AG10803 (cell line): ENCODE measurements around the gene TEX26.
"Not testable (repeated sequence)": the region's sequence is repeated elsewhere in the genome, so short reads cannot be mapped to it uniquely, and the experiment has no call there.

Experiments
- DNase-seq: peaks from one replicate; pipeline ENCODE4 v3.0.0; 2010; ENCODE audit warnings: low read depth
- H3K4me3 ChIP-seq: 2 replicates; pipeline ENCODE4 v1.5.1; 2011; ENCODE audit warnings: mild to moderate bottlenecking, low read length, control low read depth
- TF ChIP-seq, protein P1 (sequence below): conservative IDR thresholded peaks from 2 replicates; pipeline ENCODE4 v1.5.1; 2011; ENCODE audit warnings: mild to moderate bottlenecking, low read length, control low read depth, inconsistent platforms

Gene TEX26

DNA sequence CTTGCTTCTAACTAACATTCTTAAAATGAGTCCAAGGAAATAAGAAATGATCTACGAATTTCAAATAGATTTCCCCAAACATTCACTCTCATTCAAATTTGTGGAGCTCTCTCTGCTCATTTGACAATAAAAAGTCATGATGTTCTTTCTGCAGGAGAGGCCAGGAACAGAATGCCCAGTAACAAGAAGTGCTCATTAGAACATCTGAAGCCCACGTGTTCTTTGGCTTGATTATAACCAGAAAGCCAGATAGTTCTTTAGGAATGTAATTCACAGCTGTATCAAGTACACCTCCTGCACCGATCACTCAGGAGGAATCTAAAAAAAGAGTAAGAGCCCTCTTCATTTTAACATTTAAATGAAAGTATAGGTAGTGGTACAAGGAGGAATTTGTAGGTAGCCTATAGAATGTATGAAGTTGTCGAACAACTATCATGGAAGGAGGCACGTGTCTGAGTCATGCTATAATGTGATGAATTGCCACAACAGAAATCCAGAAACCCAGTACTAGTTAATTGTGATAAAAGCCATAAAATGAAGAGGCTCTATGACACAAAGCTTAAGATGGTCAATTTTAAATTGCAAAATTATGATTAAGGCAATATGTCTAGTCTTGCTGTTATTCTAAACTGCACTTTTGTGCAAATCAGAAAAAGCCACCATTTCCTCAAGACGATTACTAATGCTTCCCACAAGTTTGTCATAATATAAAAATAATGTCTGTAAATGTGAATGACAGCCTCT lies 13.6 kb upstream of the TEX26 start:
- H3K4me3 ChIP-seq = no peak overlapping the region
- TF ChIP-seq, protein P1, sequence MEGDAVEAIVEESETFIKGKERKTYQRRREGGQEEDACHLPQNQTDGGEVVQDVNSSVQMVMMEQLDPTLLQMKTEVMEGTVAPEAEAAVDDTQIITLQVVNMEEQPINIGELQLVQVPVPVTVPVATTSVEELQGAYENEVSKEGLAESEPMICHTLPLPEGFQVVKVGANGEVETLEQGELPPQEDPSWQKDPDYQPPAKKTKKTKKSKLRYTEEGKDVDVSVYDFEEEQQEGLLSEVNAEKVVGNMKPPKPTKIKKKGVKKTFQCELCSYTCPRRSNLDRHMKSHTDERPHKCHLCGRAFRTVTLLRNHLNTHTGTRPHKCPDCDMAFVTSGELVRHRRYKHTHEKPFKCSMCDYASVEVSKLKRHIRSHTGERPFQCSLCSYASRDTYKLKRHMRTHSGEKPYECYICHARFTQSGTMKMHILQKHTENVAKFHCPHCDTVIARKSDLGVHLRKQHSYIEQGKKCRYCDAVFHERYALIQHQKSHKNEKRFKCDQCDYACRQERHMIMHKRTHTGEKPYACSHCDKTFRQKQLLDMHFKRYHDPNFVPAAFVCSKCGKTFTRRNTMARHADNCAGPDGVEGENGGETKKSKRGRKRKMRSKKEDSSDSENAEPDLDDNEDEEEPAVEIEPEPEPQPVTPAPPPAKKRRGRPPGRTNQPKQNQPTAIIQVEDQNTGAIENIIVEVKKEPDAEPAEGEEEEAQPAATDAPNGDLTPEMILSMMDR = no peak
- peak; percentile 60 for DNase-seq

DNA sequence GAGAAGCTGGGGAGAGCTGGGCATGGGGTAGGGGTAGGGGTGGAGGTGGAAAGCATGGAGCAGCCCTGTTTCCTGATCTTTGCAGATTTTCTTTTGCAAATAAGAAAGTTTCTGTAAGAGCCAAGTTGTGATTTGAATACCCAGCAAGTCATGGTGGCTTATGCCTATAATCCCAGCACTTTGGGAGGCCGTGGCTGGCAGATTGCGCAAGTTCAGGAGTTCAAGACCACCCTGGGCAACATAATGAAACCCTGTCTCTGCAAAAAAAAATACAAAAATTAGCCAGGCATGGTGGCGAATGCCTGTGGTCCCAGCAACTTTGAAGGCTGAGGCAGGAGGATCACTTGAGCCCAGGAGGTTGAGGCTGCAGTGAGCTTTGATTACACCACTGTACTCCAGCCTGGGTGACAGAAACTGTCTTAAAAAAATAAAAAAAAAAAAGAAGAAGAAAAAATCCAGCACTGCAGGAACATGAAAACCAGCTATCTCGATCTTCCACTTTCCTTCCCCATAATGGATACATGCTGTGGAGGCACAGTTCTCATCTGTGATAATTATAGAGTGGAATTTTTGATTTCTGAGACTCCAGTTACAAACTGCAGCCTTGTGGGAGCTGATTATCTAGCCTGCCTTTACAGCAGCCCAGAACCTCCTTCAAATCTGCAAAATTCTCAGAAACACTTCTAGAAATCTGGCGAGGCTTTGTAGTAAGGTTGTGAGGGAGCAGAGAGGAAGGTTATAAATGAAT lies 12.1 kb upstream of the TEX26 start:
- TF ChIP-seq, protein P1 = no peak

DNA sequence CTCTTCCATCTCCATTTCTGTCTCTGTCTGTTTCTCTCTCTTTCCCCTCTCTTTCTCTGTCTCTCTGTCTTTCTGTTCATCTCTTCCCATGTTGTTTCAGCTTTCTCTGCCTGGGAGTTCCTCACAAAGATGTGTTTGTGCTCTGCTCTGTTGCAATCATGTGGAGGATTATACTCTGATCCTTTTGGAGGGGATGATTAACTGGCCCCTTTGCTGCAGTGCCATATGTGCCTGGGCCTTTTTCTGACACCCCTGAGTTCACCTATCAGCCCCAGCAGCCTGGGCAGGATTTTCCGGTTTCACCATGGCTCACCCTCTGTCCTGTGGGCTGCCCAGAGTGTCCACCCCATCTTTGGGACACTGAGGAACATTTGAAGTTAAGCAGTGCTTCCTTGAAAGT lies 9.0 kb upstream of the TEX26 start:
- DNase-seq = no peak
- TF ChIP-seq, protein P1 = no peak
- no peak overlapping the region for H3K4me3 ChIP-seq

More for the DNA sequence above, 12.1 kb upstream of the TEX26 start:
- H3K4me3 ChIP-seq = no peak overlapping the region
- DNase-seq = no peak

DNA sequence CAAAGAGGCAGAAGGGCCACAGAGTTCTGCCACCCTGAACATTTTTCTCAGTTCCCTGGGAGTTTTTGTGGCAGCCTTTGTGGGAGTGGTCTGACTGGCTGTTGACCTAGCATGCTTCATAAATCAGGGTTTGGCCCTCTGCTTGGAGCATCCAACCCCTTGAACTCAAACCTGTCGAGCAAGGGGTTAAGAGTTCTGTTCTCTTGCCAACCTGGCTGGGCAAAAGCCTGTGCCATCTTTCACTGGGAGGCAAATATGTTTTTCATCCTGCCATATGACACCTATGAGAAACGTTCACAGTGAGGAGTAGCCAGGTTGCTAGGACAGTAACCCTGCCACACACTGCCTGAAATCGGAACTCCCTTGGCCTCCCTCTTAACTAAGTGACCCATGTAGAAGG lies 7.7 kb upstream of the TEX26 start:
- no peak overlapping the region for H3K4me3 ChIP-seq
- TF ChIP-seq, protein P1 = no peak
- no peak for DNase-seq

DNA sequence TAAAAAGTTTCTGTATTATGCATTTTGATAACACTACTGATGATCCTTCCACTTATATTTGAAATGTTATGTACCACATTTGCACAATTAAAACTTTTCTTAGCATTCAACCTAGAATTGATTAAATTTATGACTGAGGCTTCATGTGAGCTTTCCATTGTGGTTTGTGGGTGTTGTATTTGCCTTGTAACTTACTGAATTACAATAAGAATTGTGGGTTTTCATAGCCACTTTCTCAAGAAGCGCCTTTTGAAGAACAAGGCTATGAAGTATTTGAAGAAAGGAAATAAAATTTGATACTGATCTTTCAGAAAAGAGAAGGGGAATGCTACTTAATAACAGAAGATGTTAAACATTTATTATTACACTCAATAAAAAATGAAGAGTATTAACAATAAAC lies 7.0 kb upstream of the TEX26 start:
- DNase-seq = no peak
- TF ChIP-seq, protein P1 = no peak
- no peak overlapping the region for H3K4me3 ChIP-seq

DNA sequence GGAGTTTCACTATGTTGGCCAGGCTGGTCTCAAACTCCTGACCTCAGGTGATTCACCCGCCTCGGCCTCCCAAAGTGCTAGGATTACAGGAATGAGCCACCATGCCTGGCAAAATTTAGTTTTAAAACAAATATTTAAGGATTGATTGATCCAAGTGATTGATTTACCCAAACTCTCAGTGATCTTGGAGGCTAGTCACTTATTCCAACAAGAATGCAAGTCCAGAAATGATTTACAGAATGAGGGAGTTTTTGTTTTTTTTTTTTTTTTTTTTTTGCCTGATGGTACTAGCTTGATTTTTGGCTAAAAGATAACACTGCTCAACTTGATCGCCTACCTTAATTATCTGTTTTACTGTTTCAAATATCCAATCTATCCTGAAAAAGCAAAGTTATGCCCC lies 5.7 kb upstream of the TEX26 start:
- no peak for DNase-seq
- H3K4me3 ChIP-seq = no peak overlapping the region
- TF ChIP-seq, protein P1 = no peak

DNA sequence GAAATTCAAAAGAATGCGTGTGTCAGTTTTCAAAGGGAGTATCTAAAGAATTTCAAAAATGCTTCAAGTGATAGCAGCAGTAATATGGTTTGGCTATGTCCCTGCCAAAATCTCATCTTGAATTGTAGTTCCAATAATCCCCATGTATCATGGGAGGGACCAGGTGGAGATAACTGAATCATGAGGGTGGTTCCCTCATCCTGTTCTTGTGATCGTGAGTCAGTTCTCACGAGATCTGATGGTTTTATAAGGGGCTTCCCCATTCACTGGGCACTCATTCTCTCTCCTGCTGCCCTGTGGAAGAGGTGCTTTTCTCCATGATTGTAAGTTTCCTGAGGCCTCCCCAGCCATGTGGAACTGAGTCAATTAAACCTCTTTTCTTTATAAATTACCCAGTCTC lies 5.3 kb upstream of the TEX26 start:
- not testable (repeated sequence) for DNase-seq, H3K4me3 ChIP-seq
